Measurements from ENCODE around the gene GRIPAP1.

GRCh38 chrX:48936429-48937053 lies 65.5 kb downstream of the GRIPAP1 start:
- no peak for TF ChIP-seq CTCF (IDR thresholded peaks at IDR 0.05)
- no peak for TF ChIP-seq POLR2A (IDR thresholded peaks at IDR 0.05)

Measured in lower leg skin (tissue), 3 donors.